ENCODE data around the gene AGBL2. TPM values are rescaled to one million over a fixed set of nuclear protein-coding genes. Genes with fewer than 3 reads are reported as not detected.
A peak's percentile ranks its signal among the peaks of the same experiment; 100 is the strongest.

Gene AGBL2
- total RNA-seq, 1 experiment from 2014 or later: not detected

DNA sequence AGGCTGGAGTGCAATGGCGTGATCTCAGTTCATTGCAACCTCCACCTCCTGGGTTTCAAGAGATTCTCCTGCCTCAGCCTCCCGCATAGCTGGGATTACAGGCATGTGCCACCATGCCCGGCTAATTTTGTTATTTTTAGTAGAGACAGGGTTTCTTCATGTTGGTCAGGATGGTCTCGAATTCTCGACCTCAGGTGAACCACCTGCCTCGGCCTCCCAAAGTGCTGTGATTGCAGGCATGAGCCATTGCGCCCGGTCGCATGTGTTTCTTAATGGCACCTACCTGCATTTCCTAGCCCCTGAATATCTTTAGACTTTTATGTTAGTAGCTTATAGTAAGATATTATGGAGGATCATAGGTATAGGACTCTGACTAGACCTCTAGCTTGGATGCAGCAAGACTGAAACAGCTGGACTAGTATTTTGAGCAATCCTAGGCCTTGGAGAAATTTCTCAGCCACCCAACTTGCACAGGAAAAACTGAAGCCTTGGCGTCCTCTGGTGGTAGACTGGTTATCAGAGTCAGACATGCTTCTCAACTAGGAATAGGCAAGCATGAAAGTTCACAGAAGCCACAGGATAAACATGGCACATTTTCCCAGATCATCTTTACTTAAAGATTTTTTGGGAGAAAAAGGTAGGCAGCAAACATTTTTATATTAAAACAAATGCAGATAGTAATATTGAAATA is 98.3 kb downstream of the AGBL2 start:
- Histone ChIP-seq H3K9me2 (ENCODE audit: insufficient read depth) (no peaks in the 10 kb centered on the region), H3K4me2 (ENCODE audit: low read length) (no peak overlapping the region)
- POLR2A ChIA-PET: no interaction called here

DNA sequence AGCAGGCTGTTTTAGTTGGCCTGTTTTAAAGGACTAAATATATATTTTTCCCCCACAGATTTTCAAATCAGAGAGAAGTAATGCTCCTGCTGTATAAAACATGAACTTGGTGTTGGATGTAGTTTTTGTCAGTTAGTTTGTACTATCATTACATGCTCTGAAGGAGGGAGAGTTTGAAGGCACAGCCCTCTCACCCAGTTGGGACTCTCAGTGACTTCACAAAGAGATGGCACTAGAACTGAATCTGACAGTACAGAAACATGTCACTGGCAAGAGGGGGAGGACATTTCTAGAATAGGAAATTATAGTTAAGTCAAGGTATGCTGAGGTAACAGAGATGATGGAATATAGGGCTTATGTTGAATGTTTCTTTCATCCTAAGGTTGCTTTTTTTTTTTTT is 99.9 kb downstream of the AGBL2 start:
- Histone ChIP-seq H3K79me2 (ENCODE audit: insufficient read depth, low read length) (no peaks in the 10 kb centered on the region), H3K9me3 (ENCODE audit: control insufficient read depth in 1 of 2, insufficient read depth in 1 of 2, low read depth in 1 of 2, low read length in 2 of 2) (no peaks in the 10 kb centered on the region), H4K20me1 (ENCODE audit: insufficient read depth) (no peaks in the 10 kb centered on the region), H3K27ac (ENCODE audit: low read depth, low read length) (no peak overlapping the region), H3K27me3 (ENCODE audit: insufficient read depth, low read length) (no peaks in the 10 kb centered on the region), H3K36me3 (ENCODE audit: control insufficient read depth in 1 of 2, insufficient read depth in 2 of 2, low read length in 2 of 2) (peaks cover 12 to 15% of the 10 kb centered on the region in 2 experiments; a peak in 3 of 4 replicates), H3K4me3 (replicated peaks in 1 of 2; ENCODE audit: low read depth in 1 of 2, low read length in 2 of 2) (no peak overlapping the region), H3K9ac (ENCODE audit: low read length) (no peak overlapping the region), H3K9me2 (ENCODE audit: insufficient read depth) (no peaks in the 10 kb centered on the region), H3K4me1 (ENCODE audit: control insufficient read depth in 1 of 2, insufficient read depth in 2 of 2, low read length in 2 of 2) (no peaks in the 10 kb centered on the region), H2AFZ (ENCODE audit: low read depth, low read length, poor library complexity, severe bottlenecking) (no peak overlapping the region), H3K4me2 (ENCODE audit: low read length) (no peak overlapping the region)
- RAD21 ChIA-PET (ENCODE audit: low non-redundant PET in 1 of 2, low total read pairs in 2 of 2, uncharacterized antibody in 2 of 2, unreplicated experiment in 2 of 2): no interaction called here
- CTCF ChIA-PET: no interaction called here
- intact Hi-C loops (cut with micrococcal nuclease): loop anchor here (5.0 to 10.0 kb wide), 2 partner anchors 150 to 243 kb away; no protein-coding TSS in a partner anchor
- BruUV-seq (replicated peaks): no TSS peak
- DNase-seq (ENCODE audit: low read depth, low spot score): no peak
- POLR2A ChIA-PET: no interaction called here
- no peak for ATAC-seq
- TF ChIP-seq POLR2A (IDR thresholded peaks at IDR 0.05; ENCODE audit: borderline replicate concordance, extremely low read depth, insufficient read depth, insufficient read length) (no peak), SRF (IDR thresholded peaks at IDR 0.05; ENCODE audit: low read depth) (no peak), CEBPB (IDR thresholded peaks at IDR 0.05; ENCODE audit: low read depth) (no peak), FOSL1 (IDR thresholded peaks at IDR 0.05; ENCODE audit: low read depth) (no peak), CBX3 (IDR thresholded peaks at IDR 0.05; ENCODE audit: low read depth) (no peak), EGR1 (IDR thresholded peaks at IDR 0.05; ENCODE audit: low read depth) (no peak), SIN3A (IDR thresholded peaks at IDR 0.05; ENCODE audit: low read depth) (no peak), RAD21 (IDR thresholded peaks at IDR 0.05; ENCODE audit: low read depth) (no peak), YY1 (IDR thresholded peaks at IDR 0.05; ENCODE audit: extremely low read depth, insufficient replicate concordance, low read depth, low read length) (no peak), TCF7L2 (IDR thresholded peaks at IDR 0.05; ENCODE audit: borderline replicate concordance, extremely low read depth, insufficient read depth, insufficient read length) (no peak), ZNF274 (IDR thresholded peaks at IDR 0.05; ENCODE audit: low read depth, low read length) (no peak), POLR2AphosphoS5 (IDR thresholded peaks at IDR 0.05; ENCODE audit: low read depth, low read length) (no peak), SP1 (IDR thresholded peaks at IDR 0.05; ENCODE audit: low read depth) (no peak), EZH2 (IDR thresholded peaks at IDR 0.05) (no peak)
- TF ChIP-seq, protein P1, sequence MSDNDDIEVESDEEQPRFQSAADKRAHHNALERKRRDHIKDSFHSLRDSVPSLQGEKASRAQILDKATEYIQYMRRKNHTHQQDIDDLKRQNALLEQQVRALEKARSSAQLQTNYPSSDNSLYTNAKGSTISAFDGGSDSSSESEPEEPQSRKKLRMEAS (IDR thresholded peaks at IDR 0.05): no peak
- TF ChIP-seq, protein P2, sequence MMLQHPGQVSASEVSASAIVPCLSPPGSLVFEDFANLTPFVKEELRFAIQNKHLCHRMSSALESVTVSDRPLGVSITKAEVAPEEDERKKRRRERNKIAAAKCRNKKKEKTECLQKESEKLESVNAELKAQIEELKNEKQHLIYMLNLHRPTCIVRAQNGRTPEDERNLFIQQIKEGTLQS (IDR thresholded peaks at IDR 0.05): no peak

More for the DNA sequence above, 98.3 kb downstream of the AGBL2 start:
- no peaks in the 10 kb centered on the region for H3K79me2 ChIP-seq (ENCODE audit: insufficient read depth, low read length)
- H3K27me3 ChIP-seq (ENCODE audit: insufficient read depth, low read length): no peaks in the 10 kb centered on the region
- TF ChIP-seq ZNF274 (IDR thresholded peaks at IDR 0.05; ENCODE audit: low read depth, low read length) (no peak), EGR1 (IDR thresholded peaks at IDR 0.05; ENCODE audit: low read depth) (no peak), RAD21 (IDR thresholded peaks at IDR 0.05; ENCODE audit: low read depth) (peak; percentile 78)
- TF ChIP-seq, protein P3, sequence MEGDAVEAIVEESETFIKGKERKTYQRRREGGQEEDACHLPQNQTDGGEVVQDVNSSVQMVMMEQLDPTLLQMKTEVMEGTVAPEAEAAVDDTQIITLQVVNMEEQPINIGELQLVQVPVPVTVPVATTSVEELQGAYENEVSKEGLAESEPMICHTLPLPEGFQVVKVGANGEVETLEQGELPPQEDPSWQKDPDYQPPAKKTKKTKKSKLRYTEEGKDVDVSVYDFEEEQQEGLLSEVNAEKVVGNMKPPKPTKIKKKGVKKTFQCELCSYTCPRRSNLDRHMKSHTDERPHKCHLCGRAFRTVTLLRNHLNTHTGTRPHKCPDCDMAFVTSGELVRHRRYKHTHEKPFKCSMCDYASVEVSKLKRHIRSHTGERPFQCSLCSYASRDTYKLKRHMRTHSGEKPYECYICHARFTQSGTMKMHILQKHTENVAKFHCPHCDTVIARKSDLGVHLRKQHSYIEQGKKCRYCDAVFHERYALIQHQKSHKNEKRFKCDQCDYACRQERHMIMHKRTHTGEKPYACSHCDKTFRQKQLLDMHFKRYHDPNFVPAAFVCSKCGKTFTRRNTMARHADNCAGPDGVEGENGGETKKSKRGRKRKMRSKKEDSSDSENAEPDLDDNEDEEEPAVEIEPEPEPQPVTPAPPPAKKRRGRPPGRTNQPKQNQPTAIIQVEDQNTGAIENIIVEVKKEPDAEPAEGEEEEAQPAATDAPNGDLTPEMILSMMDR (IDR thresholded peaks at IDR 0.05 in 2 of 3, conservative IDR thresholded peaks at IDR 0.05 in 1 of 3; ENCODE audit: borderline replicate concordance in 1 of 3, insufficient read depth in 1 of 3, low read depth in 2 of 3, low read length in 2 of 3): peak; percentile 61 to 69 (median 69); a peak in 5 of 6 replicates
- no peaks in the 10 kb centered on the region for H3K4me1 ChIP-seq (ENCODE audit: control insufficient read depth in 1 of 2, insufficient read depth in 2 of 2, low read length in 2 of 2)
- RAD21 ChIA-PET (ENCODE audit: low non-redundant PET in 1 of 2, low total read pairs in 2 of 2, uncharacterized antibody in 2 of 2, unreplicated experiment in 2 of 2): interaction anchor here in 1 of 2 experiments (0.5 kb wide), 1 partner anchor 37 kb away, joined by 3 read pairs; no protein-coding TSS in a partner anchor
- no peak overlapping the region for H3K4me3 ChIP-seq (replicated peaks in 1 of 2; ENCODE audit: low read depth in 1 of 2, low read length in 2 of 2)
- H3K36me3 ChIP-seq (ENCODE audit: control insufficient read depth in 1 of 2, insufficient read depth in 2 of 2, low read length in 2 of 2): peaks cover 20 to 24% of the 10 kb centered on the region in 2 experiments
- H3K9ac ChIP-seq (ENCODE audit: low read length): no peak overlapping the region
- no peaks in the 10 kb centered on the region; the same call in 1 of the 2 replicates for H4K20me1 ChIP-seq (ENCODE audit: insufficient read depth)
- DNase-seq (ENCODE audit: low read depth, low spot score): peak; percentile 21
- intact Hi-C loops (cut with micrococcal nuclease): loop anchor here (5.0 to 10.0 kb wide), 2 partner anchors 152 to 245 kb away; no protein-coding TSS in a partner anchor
- no peak overlapping the region for H2AFZ ChIP-seq (ENCODE audit: low read depth, low read length, poor library complexity, severe bottlenecking)
- no TSS peak for BruUV-seq (replicated peaks)
- no peak overlapping the region for H3K27ac ChIP-seq (ENCODE audit: low read depth, low read length)
- CTCF ChIA-PET: interaction anchor here (1.1 kb wide), 1 partner anchor 243 kb away, joined by 5 read pairs; no protein-coding TSS in a partner anchor
- no peaks in the 10 kb centered on the region for H3K9me3 ChIP-seq (ENCODE audit: control insufficient read depth in 1 of 2, insufficient read depth in 1 of 2, low read depth in 1 of 2, low read length in 2 of 2)
- peak; percentile 75 for ATAC-seq
